Lower lobe of right lung (tissue), 2 donors: ENCODE results near the gene PCDHB2. TPM values are rescaled to one million over a fixed set of nuclear protein-coding genes. Genes with fewer than 3 reads are reported as not detected.
A peak's percentile ranks its signal among the peaks of the same experiment; 100 is the strongest.
"Not testable (repeated sequence)": the region's sequence is repeated elsewhere in the genome, so short reads cannot be mapped to it uniquely, and the experiment has no call there.

Experiments
- ATAC-seq, 2 donors: fragments of 200-7000 bp; cut with Tn5 transposase; one replicate each; pipeline ENCODE4 v1.9.1; 2020 to 2022; ENCODE audit warnings: mild to moderate bottlenecking in 2 of 2, moderate library complexity in 2 of 2
- DNase-seq: peaks from one replicate; pipeline ENCODE4 v3.0.0-alpha.2; 2020
- H3K27ac ChIP-seq: fragments of 200-600 bp; one replicate; pipeline ENCODE4 v1.8.0; 2022
- H3K27me3 ChIP-seq: fragments of 200-600 bp; one replicate; pipeline ENCODE4 v1.8.0; 2022; ENCODE audit warnings: low read depth
- H3K36me3 ChIP-seq: fragments of 200-600 bp; one replicate; pipeline ENCODE4 v1.8.0; 2022; ENCODE audit warnings: mild to moderate bottlenecking
- H3K4me1 ChIP-seq: fragments of 200-600 bp; one replicate; pipeline ENCODE4 v1.8.0; 2022
- H3K4me3 ChIP-seq: fragments of 200-600 bp; one replicate; pipeline ENCODE4 v1.8.0; 2022; ENCODE audit warnings: mild to moderate bottlenecking
- H3K9me3 ChIP-seq: fragments of 200-600 bp; one replicate; pipeline ENCODE4 v1.8.0; 2022
- CTCF ChIP-seq: fragments of 200-600 bp; IDR thresholded peaks from one replicate; pipeline ENCODE4 v1.8.0; 2022; ENCODE audit warnings: antibody characterized with exemption, mild to moderate bottlenecking
- intact Hi-C: fragments of 100-400 bp; cut with DNase I; formaldehyde crosslinking; loops from one replicate; pipeline ENCODE4 v1.11.0; 2022
- total RNA-seq: library from RNA; stranded (reverse); fragmentation: NEBNext Ultra II Directional; extraction: Animal tissue kit (Norgen Biotek cat#: 25700); gene quantifications from one replicate; pipeline ENCODE4 v1.2.1, GENCODE V29; 2021
- donor health status: DM: no; HTN: yes; CAD: no; lungs with severe emphysema.

PCDHB2 gene
- total RNA-seq, 1 donor from 2014 or later = 5.6 TPM

- Histone ChIP-seq H3K27me3 (no peaks in the 10 kb centered on the region), H3K27ac (no peak overlapping the region), H3K36me3 (no peaks in the 10 kb centered on the region), H3K4me3 (no peak overlapping the region), H3K9me3 (peaks cover 21% of the 10 kb centered on the region), H3K4me1 (no peaks in the 10 kb centered on the region)
- no peak for TF ChIP-seq CTCF
- intact Hi-C loops = no loop called here
- DNase-seq = no peak
- no peak for ATAC-seq
Observed at GRCh38 chr5:141105350-141105749, 10.9 kb downstream of the PCDHB2 start.

- no peak overlapping the region for H3K27ac ChIP-seq
- no peaks in the 10 kb centered on the region for H3K4me1 ChIP-seq
- H3K9me3 ChIP-seq = peaks cover 24% of the 10 kb centered on the region
- H3K27me3 ChIP-seq = peaks cover 9% of the 10 kb centered on the region
- H3K36me3 ChIP-seq = no peaks in the 10 kb centered on the region
- intact Hi-C loops = no loop called here
- no peak for TF ChIP-seq CTCF
- ATAC-seq (no peak), DNase-seq (no peak)
- no peak overlapping the region for H3K4me3 ChIP-seq
Observed at GRCh38 chr5:141119250-141119649, 24.8 kb downstream of the PCDHB2 start.

GRCh38 chr5:141121563-141121962, 27.1 kb downstream of the PCDHB2 start, which contains the start of gene PCDHB4:
Gene PCDHB4 (plus strand): TSS chr5:141121818. CDS start chr5:141121999, 181 bp downstream.
- TF ChIP-seq CTCF = peak; percentile 14
- no peak for ATAC-seq
- no peak for DNase-seq
- no peaks in the 10 kb centered on the region for H3K36me3 ChIP-seq
- H3K27ac ChIP-seq = no peak within 1 kb of the TSS
- peaks cover 19% of the 10 kb centered on the region for H3K9me3 ChIP-seq
- peak within 1 kb of the TSS; percentile 20 for H3K4me3 ChIP-seq
- no peaks in the 10 kb centered on the region for H3K4me1 ChIP-seq
- intact Hi-C loops = no loop called here
- H3K27me3 ChIP-seq = peaks cover 9% of the 10 kb centered on the region

GRCh38 chr5:141121985-141122384, 27.6 kb downstream of the PCDHB2 start:
- H3K27ac ChIP-seq = no peak overlapping the region
- peaks cover 9% of the 10 kb centered on the region for H3K27me3 ChIP-seq
- H3K4me1 ChIP-seq = no peaks in the 10 kb centered on the region
- intact Hi-C loops = no loop called here
- no peak for TF ChIP-seq CTCF
- no peaks in the 10 kb centered on the region for H3K36me3 ChIP-seq
- peaks cover 15% of the 10 kb centered on the region for H3K9me3 ChIP-seq
- ATAC-seq (no peak), DNase-seq (no peak)
- H3K4me3 ChIP-seq = peak overlapping the region; percentile 20

- ATAC-seq, H3K27ac ChIP-seq, DNase-seq, H3K36me3 ChIP-seq, intact Hi-C loops, H3K4me1 ChIP-seq, H3K27me3 ChIP-seq, H3K4me3 ChIP-seq: not testable (repeated sequence)
- H3K9me3 ChIP-seq = peaks cover 10% of the 10 kb centered on the region
Observed at GRCh38 chr5:141123396-141124135, 29.2 kb downstream of the PCDHB2 start.

GRCh38 chr5:141127305-141127704, 32.9 kb downstream of the PCDHB2 start:
- ATAC-seq (no peak), DNase-seq (no peak)
- Histone ChIP-seq H3K9me3 (peaks cover 6% of the 10 kb centered on the region), H3K4me3 (no peak overlapping the region), H3K27ac (no peak overlapping the region), H3K27me3 (peaks cover under 1% of the 10 kb centered on the region), H3K4me1 (no peaks in the 10 kb centered on the region), H3K36me3 (no peaks in the 10 kb centered on the region)
- intact Hi-C loops = no loop called here
- TF ChIP-seq CTCF = no peak
